Right lobe of liver (tissue), 4 donors: ENCODE measurements around the gene ZNF280D.

ENCODE experiments used
- POLR2A ChIP-seq: fragments of 450-650 bp; IDR thresholded peaks from one replicate; pipeline ENCODE4 v1.6.1; 2017; ENCODE audit warnings: antibody characterized with exemption, mild to moderate bottlenecking
- TF ChIP-seq, protein P1 (sequence below), 4 donors: fragments of 200-600 bp in 3 of 4; fragments of 450-650 bp in 1 of 4; IDR thresholded peaks; one replicate each; pipeline versions ENCODE4 v1.5.1 to v1.8.0; 2016 to 2022; ENCODE audit warnings: antibody characterized with exemption in 4 of 4, mild to moderate bottlenecking in 2 of 4
- donor health status: DM: no; HTN: no; CAD: no.
- donor health status: DM: no; HTN: no; CAD: no.
- donor health status: DM: no; HTN: yes; CAD: no.

DNA sequence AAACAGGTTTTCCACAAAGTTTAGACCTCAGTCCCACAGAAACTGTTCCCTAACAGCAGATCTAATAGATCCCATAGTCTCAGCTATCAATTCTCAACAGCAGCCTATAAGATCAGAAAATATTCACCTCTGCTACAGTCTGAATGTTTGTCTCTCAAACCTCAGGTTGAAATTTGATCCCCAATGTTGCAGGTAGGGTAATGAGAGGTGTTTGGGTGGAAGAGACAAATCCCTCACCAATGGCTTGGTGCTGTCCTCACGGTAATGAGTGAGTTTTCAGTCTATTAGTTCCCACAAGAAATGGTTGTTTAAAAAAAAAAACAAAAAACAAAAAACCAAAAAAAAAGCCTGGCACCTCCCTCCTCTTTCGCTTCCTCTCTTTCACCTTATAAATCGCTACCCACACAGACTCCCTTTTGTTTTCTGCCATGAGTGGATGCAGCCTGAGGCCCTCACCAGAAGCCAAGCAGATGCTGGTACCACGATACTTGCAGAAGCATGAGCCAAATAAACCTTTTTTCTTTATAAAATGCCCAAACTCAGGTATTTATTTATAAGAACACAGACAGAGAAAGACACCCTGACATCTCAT lies 14.2 kb downstream of the ZNF280D start:
- TF ChIP-seq, protein P1, sequence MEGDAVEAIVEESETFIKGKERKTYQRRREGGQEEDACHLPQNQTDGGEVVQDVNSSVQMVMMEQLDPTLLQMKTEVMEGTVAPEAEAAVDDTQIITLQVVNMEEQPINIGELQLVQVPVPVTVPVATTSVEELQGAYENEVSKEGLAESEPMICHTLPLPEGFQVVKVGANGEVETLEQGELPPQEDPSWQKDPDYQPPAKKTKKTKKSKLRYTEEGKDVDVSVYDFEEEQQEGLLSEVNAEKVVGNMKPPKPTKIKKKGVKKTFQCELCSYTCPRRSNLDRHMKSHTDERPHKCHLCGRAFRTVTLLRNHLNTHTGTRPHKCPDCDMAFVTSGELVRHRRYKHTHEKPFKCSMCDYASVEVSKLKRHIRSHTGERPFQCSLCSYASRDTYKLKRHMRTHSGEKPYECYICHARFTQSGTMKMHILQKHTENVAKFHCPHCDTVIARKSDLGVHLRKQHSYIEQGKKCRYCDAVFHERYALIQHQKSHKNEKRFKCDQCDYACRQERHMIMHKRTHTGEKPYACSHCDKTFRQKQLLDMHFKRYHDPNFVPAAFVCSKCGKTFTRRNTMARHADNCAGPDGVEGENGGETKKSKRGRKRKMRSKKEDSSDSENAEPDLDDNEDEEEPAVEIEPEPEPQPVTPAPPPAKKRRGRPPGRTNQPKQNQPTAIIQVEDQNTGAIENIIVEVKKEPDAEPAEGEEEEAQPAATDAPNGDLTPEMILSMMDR (IDR thresholded peaks at IDR 0.05), result no peak
- TF ChIP-seq POLR2A, result no peak
